ENCODE data around the gene POLR3K.

GRCh38 chr16:55571-56136 lies 2.2 kb upstream of the POLR3K start:
- TF ChIP-seq CTCF (IDR thresholded peaks at IDR 0.05; ENCODE audit: low read length) = no peak
- TF ChIP-seq EZH2 (IDR thresholded peaks at IDR 0.05; ENCODE audit: borderline replicate concordance, low read length) = no peak

Measured in OCI-LY1 (cell line).